ENCODE data around the gene STX17.
"Not testable (repeated sequence)": the region's sequence is repeated elsewhere in the genome, so short reads cannot be mapped to it uniquely, and the experiment has no call there.

The STX17 gene

DNA sequence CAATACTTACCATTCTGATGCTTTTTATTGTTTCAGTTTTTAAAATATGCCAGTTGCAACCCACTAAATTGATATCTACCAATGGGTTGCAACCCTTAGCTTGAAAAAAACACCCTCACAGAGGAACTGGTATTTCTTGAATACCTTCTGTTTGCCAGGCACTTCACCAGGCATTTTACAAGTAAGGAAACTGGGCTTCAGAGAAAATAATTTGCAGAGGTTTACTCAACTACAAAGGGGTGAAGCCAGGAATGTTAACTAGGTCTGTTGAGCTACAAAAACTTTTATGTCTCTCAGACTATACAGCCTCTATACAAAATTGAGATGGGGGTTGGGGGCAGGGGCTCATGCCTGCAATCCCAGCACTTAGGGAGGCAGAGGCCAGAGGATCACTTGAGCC lies 65.0 kb downstream of the STX17 start:
- no peak for DNase-seq (ENCODE audit: low spot score)

DNA sequence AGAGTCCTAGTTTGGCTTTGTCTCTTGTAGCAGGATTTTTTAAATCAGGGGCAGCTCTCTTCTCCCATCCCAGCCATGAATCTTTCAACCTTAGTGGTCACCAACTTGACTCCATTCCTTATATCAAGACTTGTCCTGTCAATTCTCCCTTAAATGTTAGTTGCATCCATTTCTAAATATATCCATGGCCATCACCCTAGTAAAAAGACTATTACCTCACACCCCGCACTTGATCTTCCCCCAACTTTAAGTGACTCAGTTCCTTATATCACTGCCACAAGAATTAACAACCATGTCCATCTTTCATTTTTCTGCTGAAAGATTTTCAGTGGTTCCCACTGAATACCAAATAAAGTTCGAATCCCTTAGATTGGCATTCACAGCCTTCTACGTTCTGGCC lies 67.0 kb downstream of the STX17 start:
- no peak for DNase-seq (ENCODE audit: low spot score)

DNA sequence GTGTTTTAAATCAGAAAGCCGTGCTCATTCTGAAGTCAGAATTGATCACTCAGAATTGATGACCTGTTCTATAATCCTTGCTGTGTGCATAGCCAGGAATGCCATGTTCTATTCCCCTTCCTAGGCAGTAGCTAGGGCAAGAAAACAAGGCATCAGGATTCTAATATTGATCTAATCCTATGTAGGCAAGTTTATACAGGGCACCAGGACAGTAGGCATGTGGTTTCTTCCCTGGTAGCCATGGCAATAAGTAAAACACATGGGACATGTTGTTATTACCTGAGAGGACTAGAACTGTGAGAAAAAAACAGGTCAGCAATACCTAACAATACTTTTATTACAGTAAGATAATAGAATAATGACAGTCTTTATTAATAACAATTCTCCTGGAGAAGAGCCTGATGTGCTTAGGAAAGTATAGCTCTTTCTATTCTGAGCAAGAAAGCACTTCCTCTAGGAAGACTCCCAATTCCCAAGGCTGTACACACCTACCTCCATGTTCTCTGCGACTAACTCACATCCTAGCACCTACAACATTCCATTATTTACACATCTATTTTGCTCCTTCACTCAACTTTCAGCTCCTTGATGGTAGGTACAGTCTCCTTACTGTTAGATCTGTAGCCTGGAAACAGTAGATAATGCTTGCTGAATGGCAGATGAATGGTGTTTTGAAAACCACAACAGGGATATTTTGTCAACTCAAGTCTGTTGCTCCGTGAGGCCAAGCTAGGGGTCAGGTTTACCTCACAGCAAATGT lies 70.8 kb downstream of the STX17 start:
- no peak for DNase-seq (ENCODE audit: low spot score)

- no peak for DNase-seq (ENCODE audit: low spot score)
These were observed 71.8 kb downstream of the STX17 start for GRCh38 chr9:99978221-99978620.

- DNase-seq (ENCODE audit: low spot score): no peak
These were observed 74.1 kb downstream of the STX17 start for GRCh38 chr9:99980598-99980997.

GRCh38 chr9:99986642-99987041 lies 80.2 kb downstream of the STX17 start:
- no peak for DNase-seq (ENCODE audit: low spot score)

DNA sequence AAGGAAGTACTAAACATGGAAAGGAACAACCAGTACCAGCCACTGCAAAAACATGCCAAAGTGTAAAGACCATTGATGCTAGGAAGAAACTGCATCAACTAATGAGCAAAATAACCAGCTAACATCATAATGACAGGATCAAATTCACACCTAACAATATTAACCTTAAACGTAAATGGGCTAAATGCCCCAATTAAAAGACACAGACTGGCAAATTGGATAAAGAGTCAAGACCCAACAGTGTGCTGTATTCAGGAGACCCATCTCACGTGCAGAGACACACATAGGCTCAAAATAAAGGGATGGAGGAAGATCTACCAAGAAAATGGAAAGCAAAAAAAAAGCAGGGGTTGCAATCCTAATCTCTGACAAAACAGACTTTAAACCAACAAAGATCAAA lies 84.1 kb downstream of the STX17 start:
- DNase-seq (ENCODE audit: low spot score): not testable (repeated sequence)

DNA sequence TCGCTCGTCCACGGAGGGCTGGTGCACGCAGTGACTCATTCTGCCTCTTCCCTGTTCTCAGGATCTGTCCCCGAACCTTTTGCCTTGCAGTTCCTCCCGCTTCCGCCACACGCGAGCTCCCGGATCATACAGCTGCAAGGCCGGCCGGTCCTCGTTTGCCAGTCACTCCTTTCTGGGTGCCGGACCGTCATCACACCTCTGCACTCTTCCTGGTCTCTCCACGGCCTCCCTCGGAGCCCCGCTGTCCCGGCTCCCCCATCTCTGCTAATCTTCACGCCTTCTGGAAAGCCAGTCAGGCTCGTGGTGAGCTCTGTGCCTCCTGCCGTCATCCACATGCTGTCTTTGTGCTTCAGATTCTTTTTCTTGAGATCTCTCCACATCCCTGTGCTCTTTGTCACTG lies 91.8 kb downstream of the STX17 start:
- no peak for DNase-seq (ENCODE audit: low spot score)

DNA sequence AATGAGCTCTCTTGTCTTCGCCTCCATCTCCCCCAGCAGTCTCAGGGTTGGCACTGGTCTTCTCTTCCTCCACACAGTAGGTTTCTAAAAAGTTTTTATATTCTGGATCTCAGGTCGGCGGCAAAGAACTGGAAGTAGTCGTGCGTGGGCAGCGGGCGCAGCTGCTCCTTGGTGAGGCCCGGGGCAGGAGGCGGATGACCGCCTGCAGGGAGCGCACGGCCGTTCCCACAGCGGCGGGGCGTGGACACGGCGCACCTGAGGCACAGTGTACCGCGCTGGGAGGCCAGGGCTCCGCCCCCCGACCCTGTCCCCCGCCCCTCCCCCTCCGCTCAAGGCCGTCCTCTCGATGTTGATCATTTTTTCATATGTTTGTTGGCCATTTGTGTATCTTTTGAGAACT lies 92.4 kb downstream of the STX17 start:
- no peak for DNase-seq (ENCODE audit: low spot score)

DNA sequence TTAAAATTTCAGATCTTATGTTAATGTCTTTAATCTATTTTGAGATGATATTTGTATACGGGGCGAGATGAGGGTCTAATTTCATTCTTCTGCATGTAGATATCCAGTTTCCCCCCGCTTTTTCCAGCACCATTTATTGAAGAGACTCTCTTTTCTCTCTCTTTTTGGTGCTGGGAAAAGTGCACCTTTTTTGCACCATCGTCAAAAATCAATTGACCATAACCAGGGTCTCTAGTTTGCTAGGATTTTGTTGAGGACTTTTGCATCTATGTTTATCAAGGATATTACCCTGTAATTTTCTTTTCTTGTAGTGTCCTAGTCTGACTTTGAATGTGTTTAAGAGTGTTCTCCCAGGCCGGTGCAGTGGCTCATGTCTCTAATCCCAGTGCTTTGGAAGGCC lies 93.3 kb downstream of the STX17 start:
- DNase-seq (ENCODE audit: low spot score): no peak

GRCh38 chr9:100011062-100011681 lies 104.7 kb downstream of the STX17 start:
- peak; percentile 50 for DNase-seq (ENCODE audit: low spot score)

DNA sequence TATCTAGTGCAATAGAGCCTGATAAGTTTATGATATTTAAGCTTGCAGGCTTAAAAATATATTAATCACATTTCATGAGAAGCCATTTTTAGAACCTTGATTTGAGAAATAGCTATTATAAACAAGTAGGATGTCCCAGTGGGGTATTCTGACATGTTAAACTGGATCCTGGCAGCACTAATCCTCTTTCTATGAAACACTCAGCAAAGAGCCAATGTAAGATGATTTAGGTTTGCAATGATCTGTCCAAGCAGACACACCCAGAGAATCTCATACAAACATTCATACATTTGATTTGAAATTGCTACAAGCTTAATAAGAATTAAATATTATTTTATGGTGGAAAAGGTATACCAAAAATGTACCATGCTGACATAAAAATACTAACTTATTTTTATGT lies 105.8 kb downstream of the STX17 start:
- no peak for DNase-seq (ENCODE audit: low spot score)

- DNase-seq (ENCODE audit: low spot score): no peak
These were observed 107.1 kb downstream of the STX17 start for GRCh38 chr9:100013573-100013972.

DNA sequence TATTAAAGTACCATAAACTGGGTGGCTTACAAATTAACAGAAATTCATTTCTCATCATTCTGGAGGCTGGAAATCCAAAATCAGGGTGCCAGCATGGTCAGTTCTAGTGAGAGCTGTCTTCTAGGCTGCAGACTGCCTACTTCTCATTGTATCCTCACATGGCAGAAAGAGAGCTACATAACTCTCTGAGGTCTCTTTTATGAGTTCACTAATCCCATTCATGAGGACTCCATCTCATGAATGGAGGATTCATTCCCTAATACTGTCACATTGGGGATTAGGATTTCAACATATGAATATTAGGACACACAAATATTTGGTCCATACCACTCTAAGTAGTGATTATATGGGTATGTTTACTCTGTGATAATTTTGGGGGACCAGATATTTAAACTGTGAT lies 108.4 kb downstream of the STX17 start:
- no peak for DNase-seq (ENCODE audit: low spot score)

DNA sequence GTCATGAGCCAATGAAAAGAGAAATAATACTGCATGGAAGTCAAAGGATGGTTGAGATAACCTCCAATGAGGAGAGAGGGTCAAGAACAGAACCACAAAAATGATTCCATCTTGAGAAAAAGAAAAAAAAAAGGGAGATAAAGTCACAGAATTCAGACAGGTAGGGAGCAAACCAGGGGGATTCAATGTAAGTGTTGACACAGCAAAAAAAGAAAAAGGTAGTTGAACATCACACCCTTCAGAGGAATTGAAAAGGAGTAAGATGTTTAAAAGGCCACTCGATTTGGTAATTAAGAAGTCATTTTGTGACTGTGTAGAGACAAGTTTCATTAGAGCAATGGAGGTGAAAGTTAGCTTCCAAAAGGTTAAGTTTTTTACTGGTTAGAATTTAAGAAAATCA lies 113.1 kb downstream of the STX17 start:
- DNase-seq (ENCODE audit: low spot score): no peak

Data from CD4-positive, alpha-beta T cell treated with Interleukin-15 for 4 hours (primary cell).